Measurements from ENCODE around the gene ENTR1.

GRCh38 chr9:136443087-136443486 is 32.7 kb upstream of the ENTR1 start:
- no peak for TF ChIP-seq CTCF (IDR thresholded peaks at IDR 0.05)
- no peak for TF ChIP-seq POLR2A (IDR thresholded peaks at IDR 0.05)
- no peak for TF ChIP-seq POLR2AphosphoS5 (IDR thresholded peaks at IDR 0.05)
